Loucy (cell line): Measurements from ENCODE around the gene POC1B.

Experiments used
- CTCF ChIP-seq: fragments of 200-600 bp; sonication (generic); conservative IDR thresholded peaks from 2 replicates; pipeline ENCODE4 v1.5.1; 2014; ENCODE audit warnings: mild to moderate bottlenecking, antibody characterized with exemption, low read length
- EZH2phosphoT487 ChIP-seq: fragments of 200-600 bp; IDR thresholded peaks from 2 replicates; pipeline ENCODE4 v1.6.1; 2018; ENCODE audit warnings: antibody characterized with exemption, mild to moderate bottlenecking, moderate library complexity, borderline replicate concordance

GRCh38 chr12:89573051-89573810, 47.4 kb upstream of the POC1B start:
- TF ChIP-seq CTCF (no peak), EZH2phosphoT487 (no peak)
